Gastroesophageal sphincter (tissue), 4 donors: ENCODE results near the gene KCNMB2. TPM values are rescaled to one million over a fixed set of nuclear protein-coding genes. Genes with fewer than 3 reads are reported as not detected.

Experiments used
- ATAC-seq: fragments of 150-250 bp; one replicate; pipeline ENCODE4 v1.9.1; 2016; ENCODE audit warnings: mild to moderate bottlenecking, moderate library complexity
- H3K27ac ChIP-seq, 4 donors: fragments of 200-600 bp; sonication (generic) in 3 of 4; 1 replicate in 3 of 4; 2 replicates in 1 of 4; pipeline ENCODE4 v1.5.1; 2016 to 2019
- H3K27me3 ChIP-seq: fragments of 200-600 bp; sonication (generic); one replicate; pipeline ENCODE4 v1.5.1; 2019
- H3K36me3 ChIP-seq, 2 donors: fragments of 200-600 bp; sonication (generic); one replicate each; pipeline ENCODE4 v1.5.1; 2019; ENCODE audit warnings: control low read depth in 1 of 2
- H3K4me1 ChIP-seq, 3 donors: fragments of 200-600 bp; sonication (generic); 1 replicate in 2 of 3; 2 replicates in 1 of 3; pipeline ENCODE4 v1.5.1; 2016 to 2019; ENCODE audit warnings: control low read depth in 2 of 3
- H3K4me3 ChIP-seq, 2 donors: fragments of 200-600 bp; sonication (generic); one replicate each; pipeline ENCODE4 v1.5.1; 2019; ENCODE audit warnings: mild to moderate bottlenecking in 1 of 2, moderate library complexity in 1 of 2
- H3K9me3 ChIP-seq, 3 donors: fragments of 200-600 bp; sonication (generic); one replicate each; pipeline ENCODE4 v1.5.1; 2017 to 2019; ENCODE audit warnings: control low read depth in 2 of 3
- EP300 ChIP-seq: sonication (generic); formaldehyde crosslinking; IDR thresholded peaks from one replicate; pipeline ENCODE4 v1.6.1; 2017; ENCODE audit warnings: antibody characterized with exemption, mild to moderate bottlenecking
- POLR2A ChIP-seq, 2 donors: fragments of 450-650 bp; IDR thresholded peaks; one replicate each; pipeline ENCODE4 v1.6.1; 2017; ENCODE audit warnings: antibody characterized with exemption in 2 of 2, mild to moderate bottlenecking in 2 of 2, moderate library complexity in 1 of 2
- POLR2AphosphoS5 ChIP-seq: sonication (generic); formaldehyde crosslinking; IDR thresholded peaks from one replicate; pipeline ENCODE4 v1.6.1; 2017; ENCODE audit warnings: antibody characterized with exemption
- WGBS, 2 donors: methylation state at CpG; one replicate each; pipeline ENCODE4 v1.1.5; 2018; ENCODE audit warnings: low coverage in 1 of 2; 5-methylcytosine and 5-hydroxymethylcytosine counted together
- total RNA-seq, 4 donors: library from RNA; depleted of rRNA; stranded (reverse); fragments of >200 nt; gene quantifications; one replicate each; pipeline ENCODE4 v1.1.0, GENCODE V29; 2016
- TF ChIP-seq, protein P1 (sequence below), 4 experiments: fragments of 200-600 bp in 2 of 4; fragments of 450-650 bp in 2 of 4; sonication (generic) in 1 of 4; IDR thresholded peaks; one replicate each; pipeline ENCODE4 v1.5.1; 2017 to 2019; ENCODE audit warnings: antibody characterized with exemption in 4 of 4, mild to moderate bottlenecking in 2 of 4, moderate library complexity in 2 of 4

KCNMB2 gene
- total RNA-seq, 4 donors from 2014 or later: 1.3 TPM; not detected in 3

- H3K27me3 ChIP-seq: no peaks in the 10 kb centered on the region
- TF ChIP-seq POLR2AphosphoS5: no peak
- TF ChIP-seq, protein P1, sequence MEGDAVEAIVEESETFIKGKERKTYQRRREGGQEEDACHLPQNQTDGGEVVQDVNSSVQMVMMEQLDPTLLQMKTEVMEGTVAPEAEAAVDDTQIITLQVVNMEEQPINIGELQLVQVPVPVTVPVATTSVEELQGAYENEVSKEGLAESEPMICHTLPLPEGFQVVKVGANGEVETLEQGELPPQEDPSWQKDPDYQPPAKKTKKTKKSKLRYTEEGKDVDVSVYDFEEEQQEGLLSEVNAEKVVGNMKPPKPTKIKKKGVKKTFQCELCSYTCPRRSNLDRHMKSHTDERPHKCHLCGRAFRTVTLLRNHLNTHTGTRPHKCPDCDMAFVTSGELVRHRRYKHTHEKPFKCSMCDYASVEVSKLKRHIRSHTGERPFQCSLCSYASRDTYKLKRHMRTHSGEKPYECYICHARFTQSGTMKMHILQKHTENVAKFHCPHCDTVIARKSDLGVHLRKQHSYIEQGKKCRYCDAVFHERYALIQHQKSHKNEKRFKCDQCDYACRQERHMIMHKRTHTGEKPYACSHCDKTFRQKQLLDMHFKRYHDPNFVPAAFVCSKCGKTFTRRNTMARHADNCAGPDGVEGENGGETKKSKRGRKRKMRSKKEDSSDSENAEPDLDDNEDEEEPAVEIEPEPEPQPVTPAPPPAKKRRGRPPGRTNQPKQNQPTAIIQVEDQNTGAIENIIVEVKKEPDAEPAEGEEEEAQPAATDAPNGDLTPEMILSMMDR (IDR thresholded peaks at IDR 0.05): no peak
- no peaks in the 10 kb centered on the region for H3K4me1 ChIP-seq
- H3K9me3 ChIP-seq: no peaks in the 10 kb centered on the region
- no peaks in the 10 kb centered on the region for H3K36me3 ChIP-seq
- 81 to 85% methylated on average over 4 of the region's 4 CpGs for WGBS, 2 donors
- H3K27ac ChIP-seq: no peak overlapping the region
- no peak for ATAC-seq
- no peak overlapping the region for H3K4me3 ChIP-seq
Observed at GRCh38 chr3:178658694-178659325, 122.6 kb downstream of the KCNMB2 start.

- Histone ChIP-seq H3K27me3 (no peaks in the 10 kb centered on the region), H3K4me3 (no peak overlapping the region), H3K27ac (no peak overlapping the region), H3K4me1 (no peaks in the 10 kb centered on the region), H3K9me3 (no peaks in the 10 kb centered on the region), H3K36me3 (no peaks in the 10 kb centered on the region)
- ATAC-seq: no peak
- TF ChIP-seq POLR2A (IDR thresholded peaks at IDR 0.05) (no peak), POLR2AphosphoS5 (no peak), EP300 (no peak)
- TF ChIP-seq, protein P1 (IDR thresholded peaks at IDR 0.05): no peak
- WGBS, 2 donors: 44 to 75% methylated on average over 1 of the region's 1 CpG
Observed at GRCh38 chr3:178663201-178663934, 127.1 kb downstream of the KCNMB2 start.

DNA sequence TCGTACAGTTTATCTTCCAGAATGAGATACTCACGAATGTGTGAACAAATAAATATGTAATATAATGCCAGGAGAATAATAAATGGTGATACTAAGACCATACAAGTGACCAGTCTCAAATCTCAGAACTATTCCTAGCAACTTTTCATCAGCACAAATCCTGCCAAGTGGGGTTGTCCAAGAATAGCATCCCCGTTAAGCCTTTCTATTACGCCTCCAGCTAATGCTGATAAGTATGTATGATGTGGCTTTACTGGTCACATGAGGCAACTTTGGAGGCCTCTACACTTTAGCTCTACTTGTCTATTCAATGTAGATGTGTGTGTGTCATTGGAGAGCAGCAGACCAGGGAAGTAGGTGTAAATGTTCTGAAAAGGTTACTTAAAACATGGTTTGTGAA, 129.5 kb downstream of the KCNMB2 start:
- no peaks in the 10 kb centered on the region for H3K27me3 ChIP-seq
- no peak overlapping the region for H3K27ac ChIP-seq
- 22 to 24% methylated on average over 3 to 4 of the region's 4 CpGs for WGBS, 2 donors
- no peak for ATAC-seq
- peaks cover 0 to 10% (median 0%) of the 10 kb centered on the region in 3 donors for H3K4me1 ChIP-seq
- no peaks in the 10 kb centered on the region for H3K9me3 ChIP-seq
- H3K36me3 ChIP-seq: no peaks in the 10 kb centered on the region
- no peak for TF ChIP-seq POLR2AphosphoS5
- no peak for TF ChIP-seq POLR2A (IDR thresholded peaks at IDR 0.05)
- TF ChIP-seq, protein P1 (IDR thresholded peaks at IDR 0.05): no peak
- TF ChIP-seq EP300: no peak
- no peak overlapping the region for H3K4me3 ChIP-seq

- Histone ChIP-seq H3K27me3 (no peaks in the 10 kb centered on the region), H3K9me3 (no peaks in the 10 kb centered on the region), H3K4me1 (peaks cover 0 to 22% (median 0%) of the 10 kb centered on the region in 3 donors), H3K36me3 (no peaks in the 10 kb centered on the region), H3K27ac (no peak overlapping the region), H3K4me3 (no peak overlapping the region)
- TF ChIP-seq, protein P1 (IDR thresholded peaks at IDR 0.05): no peak
- no peak for ATAC-seq
- 21 to 24% methylated on average over 2 of the region's 2 CpGs for WGBS, 2 donors
Observed at GRCh38 chr3:178669022-178669601, 132.9 kb downstream of the KCNMB2 start.

- Histone ChIP-seq H3K9me3 (no peaks in the 10 kb centered on the region), H3K36me3 (no peaks in the 10 kb centered on the region), H3K4me3 (no peak overlapping the region), H3K27me3 (no peaks in the 10 kb centered on the region), H3K27ac (no peak overlapping the region), H3K4me1 (peaks cover 0 to 22% (median 0%) of the 10 kb centered on the region in 3 donors)
- 92 to 100% methylated on average over 2 of the region's 2 CpGs for WGBS, 2 donors
- ATAC-seq: no peak
- TF ChIP-seq EP300 (no peak), POLR2A (IDR thresholded peaks at IDR 0.05) (no peak), POLR2AphosphoS5 (no peak)
- TF ChIP-seq, protein P1 (IDR thresholded peaks at IDR 0.05): no peak
Observed at GRCh38 chr3:178669758-178670157, 133.5 kb downstream of the KCNMB2 start.
